ELF-1 (cell line): ENCODE results near the gene UGT1A8.
A peak's percentile ranks its signal among the peaks of the same experiment; 100 is the strongest.
"Not testable (repeated sequence)": the region's sequence is repeated elsewhere in the genome, so short reads cannot be mapped to it uniquely, and the experiment has no call there.

Experiments
- DNase-seq: peaks from one replicate; pipeline ENCODE4 v3.0.0-alpha.2; 2016; ENCODE audit warnings: low read depth, low spot score

The UGT1A8 gene

DNA sequence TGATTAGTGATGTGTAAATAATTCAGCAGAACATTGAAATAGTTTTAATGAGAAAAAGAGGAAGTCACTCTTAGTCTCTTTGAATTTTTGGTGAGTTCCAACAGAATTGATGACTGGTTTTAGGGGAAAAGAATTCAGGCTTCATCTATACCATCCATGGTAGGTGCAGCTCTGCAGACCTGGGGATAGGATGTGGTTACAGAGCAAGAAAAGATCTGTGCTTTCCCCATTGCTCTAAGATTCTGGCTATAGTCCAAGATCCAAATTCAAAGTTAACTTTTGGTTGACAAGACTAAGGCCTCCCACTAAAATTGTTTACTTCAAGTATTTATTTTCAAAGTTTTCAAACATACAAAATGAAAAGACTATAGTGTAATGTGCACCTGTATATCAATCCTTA is 22.4 kb downstream of the UGT1A8 start:
- DNase-seq: no peak

- peak; percentile 16 for DNase-seq
Observed at GRCh38 chr2:233643128-233643527, 25.7 kb downstream of the UGT1A8 start.

DNA sequence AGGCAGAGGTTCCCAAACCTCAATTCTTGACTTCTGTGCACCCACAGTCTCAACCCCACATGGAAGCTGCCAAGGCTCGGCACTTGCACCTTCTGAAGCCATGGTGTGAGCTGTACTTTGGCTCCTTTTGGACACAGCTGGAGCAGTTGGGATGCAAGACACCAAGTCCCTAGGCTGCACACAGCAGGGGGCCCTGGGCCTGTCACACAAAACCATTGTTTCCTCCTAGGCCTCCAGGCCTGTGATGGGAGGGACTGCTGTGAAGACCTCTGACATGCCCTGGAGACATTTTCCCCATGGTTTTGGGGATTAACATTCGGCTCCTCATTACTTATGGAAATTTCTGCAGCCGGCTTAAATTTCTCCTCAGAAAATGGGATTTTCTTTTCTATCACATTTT is 28.6 kb downstream of the UGT1A8 start:
- not testable (repeated sequence) for DNase-seq

DNA sequence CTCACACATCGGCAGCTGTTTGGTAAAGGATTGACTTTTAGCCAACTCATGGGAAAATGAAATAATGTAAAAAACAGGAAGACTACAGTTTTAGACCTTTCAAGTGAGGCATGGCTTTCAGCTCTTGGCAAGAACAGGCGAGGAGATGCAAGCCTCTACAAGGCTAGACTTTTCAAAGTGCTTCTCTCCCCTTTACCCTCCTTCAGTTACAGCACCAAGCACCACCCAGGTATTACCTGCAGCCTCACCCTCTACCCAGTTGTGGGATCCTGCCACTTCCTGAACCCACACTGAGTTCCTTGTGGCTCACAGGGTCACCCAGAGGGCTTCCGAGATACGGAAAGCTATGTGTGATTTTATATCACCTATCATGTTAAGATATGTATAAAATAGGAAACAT is 33.5 kb downstream of the UGT1A8 start:
- no peak for DNase-seq

DNA sequence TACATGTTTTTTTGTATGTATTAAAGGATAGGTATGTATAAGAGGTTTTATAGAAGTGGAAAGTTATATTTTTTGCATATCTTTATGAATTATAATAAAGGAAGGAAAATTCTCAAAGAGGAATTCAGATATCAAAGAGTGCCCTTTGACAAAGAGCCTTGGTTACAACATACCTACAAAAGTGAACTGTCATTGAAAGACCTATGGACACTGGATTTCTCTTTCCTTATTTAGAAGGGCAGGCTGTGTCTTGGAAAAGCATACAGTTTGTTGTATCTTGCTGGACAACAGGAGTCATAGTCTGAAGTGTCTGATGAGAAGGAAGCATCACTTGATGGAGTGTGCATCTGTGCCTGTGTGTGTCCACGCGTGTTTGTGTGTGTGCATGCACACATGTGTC is 34.0 kb downstream of the UGT1A8 start:
- no peak for DNase-seq

GRCh38 chr2:233654501-233654900 is 37.1 kb downstream of the UGT1A8 start:
- DNase-seq: no peak

DNA sequence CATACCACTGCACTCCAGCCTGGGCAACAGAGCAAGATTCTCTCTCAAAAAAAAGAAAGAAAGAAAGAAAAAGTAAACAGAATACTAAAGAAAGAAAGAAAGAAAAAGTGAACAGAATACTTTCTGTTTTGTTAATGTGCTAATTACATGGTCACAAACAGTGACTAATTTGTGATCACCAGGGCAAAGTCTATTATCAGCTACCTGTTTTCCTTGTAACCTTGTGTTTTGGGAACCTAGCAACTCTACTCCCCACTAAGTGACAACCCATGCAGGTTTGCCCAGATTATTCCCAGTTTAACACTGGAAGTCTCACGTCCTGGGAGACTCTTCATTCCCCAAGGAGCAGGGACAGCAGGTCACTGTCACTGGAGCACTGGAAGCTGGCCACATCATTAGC is 37.6 kb downstream of the UGT1A8 start:
- no peak for DNase-seq

GRCh38 chr2:233655943-233656342 is 38.5 kb downstream of the UGT1A8 start:
- DNase-seq: not testable (repeated sequence)

DNA sequence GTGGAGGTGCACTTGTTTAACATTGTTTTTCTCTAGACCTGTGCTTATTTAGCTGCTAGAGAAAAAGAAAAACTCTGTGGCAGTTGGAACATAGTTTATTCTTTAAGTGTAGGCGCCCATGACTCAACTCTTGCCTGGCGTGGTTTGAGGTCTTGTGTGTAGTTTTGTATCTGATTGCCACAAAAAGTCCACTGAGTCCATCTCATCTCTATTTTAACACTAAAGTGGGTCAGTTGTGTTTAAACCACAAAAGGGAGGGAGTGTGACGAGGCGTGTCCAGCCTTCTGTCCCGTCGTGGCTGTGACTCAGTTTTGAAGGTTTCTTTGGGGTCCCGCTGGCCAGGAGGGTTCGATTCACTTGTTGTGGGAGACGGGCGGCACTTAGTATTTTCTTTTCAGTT is 39.0 kb downstream of the UGT1A8 start:
- no peak for DNase-seq

GRCh38 chr2:233658610-233659009 is 41.2 kb downstream of the UGT1A8 start:
- no peak for DNase-seq

GRCh38 chr2:233663911-233664310 is 46.5 kb downstream of the UGT1A8 start:
- no peak for DNase-seq

- DNase-seq: no peak
Observed at GRCh38 chr2:233668605-233669260, 51.3 kb downstream of the UGT1A8 start.

GRCh38 chr2:233671290-233672161 is 54.1 kb downstream of the UGT1A8 start, which contains the start of gene UGT1A9:
Gene UGT1A9, plus strand, starts transcription at chr2:233671898. Its CDS starts 37 bp downstream, at chr2:233671935.
- no peak for DNase-seq

GRCh38 chr2:233672886-233673285 is 55.5 kb downstream of the UGT1A8 start:
- DNase-seq: no peak

- DNase-seq: no peak
Observed at GRCh38 chr2:233673896-233674295, 56.5 kb downstream of the UGT1A8 start.

DNA sequence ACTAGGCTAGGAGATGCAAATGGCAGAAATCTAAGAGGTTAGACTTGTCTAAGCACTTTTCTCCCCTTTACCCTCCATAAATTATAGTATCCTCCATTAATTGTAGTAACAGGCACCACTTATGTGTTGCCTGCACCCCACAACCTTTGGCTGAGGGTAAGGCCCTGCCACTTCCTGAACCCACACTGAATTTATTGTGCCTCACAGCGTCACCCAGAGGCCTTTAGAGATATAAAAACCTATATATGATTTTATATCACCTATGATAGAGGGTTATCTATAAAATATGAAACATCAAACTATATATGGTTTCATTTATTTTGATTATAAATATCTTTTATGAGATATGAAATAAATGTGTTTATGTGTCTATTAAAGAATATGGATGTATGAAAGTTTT is 56.9 kb downstream of the UGT1A8 start:
- no peak for DNase-seq

DNA sequence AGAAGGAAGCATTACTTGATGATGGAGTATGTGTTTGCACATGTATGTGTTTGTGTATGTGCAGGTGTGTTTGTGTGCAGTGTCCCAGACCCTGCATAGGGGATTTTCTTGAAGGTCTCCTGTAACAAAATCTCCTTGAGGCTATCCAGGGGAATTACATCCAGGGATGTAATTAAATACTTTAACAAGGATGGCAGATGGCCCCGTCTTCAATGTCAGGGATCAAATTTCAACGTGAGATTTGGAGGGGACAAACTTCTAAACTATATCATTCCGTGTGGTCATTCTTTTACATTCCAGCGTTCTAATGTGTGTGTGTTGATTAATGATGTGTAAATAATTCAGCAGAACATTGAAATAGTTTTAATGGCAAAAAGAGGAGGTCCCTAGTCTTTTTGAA is 57.6 kb downstream of the UGT1A8 start:
- DNase-seq: no peak

DNA sequence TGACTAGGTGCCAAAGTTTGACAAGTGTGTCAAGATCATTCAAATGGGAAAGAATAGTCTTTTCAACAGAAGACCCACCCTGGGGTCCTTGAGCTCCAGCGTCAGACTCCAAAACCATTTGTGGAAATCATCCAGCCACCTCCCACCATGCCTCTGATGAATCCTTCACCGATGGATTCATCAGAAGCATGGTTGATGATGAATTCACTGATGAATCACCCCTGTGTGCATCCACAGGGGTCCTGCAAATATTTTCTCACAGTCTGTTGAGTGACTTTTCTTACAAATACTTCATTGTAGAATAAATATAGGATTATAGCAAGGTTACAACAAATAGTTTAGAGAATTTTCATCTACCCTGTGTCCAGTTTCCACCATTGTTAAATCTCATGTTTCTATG is 58.6 kb downstream of the UGT1A8 start:
- DNase-seq: no peak

DNA sequence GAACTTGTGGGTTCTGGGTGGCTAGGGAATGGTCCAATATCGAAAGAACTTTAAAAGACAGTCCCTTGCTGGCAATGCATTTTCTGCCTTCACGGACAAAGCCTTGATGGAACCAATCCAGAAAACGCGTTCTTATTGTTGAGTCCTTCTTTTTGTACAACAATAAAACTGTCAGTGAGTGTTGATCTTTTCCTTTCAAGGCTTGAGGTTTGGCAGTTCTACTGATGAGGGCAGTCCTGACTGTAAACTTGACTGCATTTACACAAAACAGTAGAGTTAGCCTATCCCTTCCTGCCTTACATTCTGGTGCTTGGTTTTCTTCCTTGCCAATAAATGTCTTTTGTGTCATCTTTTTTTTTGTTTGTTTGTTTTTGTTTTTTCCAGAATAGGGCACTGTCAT is 61.8 kb downstream of the UGT1A8 start:
- DNase-seq: no peak

DNA sequence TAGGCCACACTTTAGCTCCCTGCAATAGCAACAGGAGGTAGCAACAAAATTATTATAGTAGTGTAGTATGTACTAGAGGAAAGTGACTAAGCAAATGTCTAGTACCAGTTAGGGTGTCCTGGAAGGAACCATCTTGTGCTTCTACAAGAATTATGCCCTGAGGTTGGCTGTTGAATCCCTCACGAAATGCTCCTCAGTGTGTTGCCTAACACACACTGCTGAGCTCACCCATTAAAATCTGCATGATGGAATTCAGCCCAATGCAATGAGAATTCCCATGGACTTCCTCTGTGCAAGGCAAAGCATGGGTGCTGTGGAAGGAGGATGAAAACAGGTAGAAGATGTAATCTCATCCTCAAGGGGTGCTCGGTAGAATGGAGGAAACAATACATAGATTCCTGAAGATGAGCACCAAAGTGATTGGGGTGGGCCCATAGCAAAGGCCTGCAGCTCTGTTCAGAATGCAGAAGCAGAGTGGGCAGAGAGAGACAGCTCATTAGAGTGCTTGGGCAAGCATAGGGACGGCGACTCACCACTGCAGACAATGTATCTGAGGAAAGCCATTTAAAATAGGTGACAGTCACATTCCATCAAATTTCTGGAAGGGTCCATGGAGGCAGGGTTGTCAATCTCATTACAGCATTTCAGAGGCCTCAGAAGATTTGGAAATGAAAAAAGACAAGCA is 63.1 kb downstream of the UGT1A8 start:
- DNase-seq: no peak

GRCh38 chr2:233681521-233682099 is 64.2 kb downstream of the UGT1A8 start, which contains the start of gene UGT1A7:
Gene UGT1A7, plus strand, starts transcription at chr2:233681901. Its CDS starts 37 bp downstream, at chr2:233681938.
- no peak for DNase-seq

DNA sequence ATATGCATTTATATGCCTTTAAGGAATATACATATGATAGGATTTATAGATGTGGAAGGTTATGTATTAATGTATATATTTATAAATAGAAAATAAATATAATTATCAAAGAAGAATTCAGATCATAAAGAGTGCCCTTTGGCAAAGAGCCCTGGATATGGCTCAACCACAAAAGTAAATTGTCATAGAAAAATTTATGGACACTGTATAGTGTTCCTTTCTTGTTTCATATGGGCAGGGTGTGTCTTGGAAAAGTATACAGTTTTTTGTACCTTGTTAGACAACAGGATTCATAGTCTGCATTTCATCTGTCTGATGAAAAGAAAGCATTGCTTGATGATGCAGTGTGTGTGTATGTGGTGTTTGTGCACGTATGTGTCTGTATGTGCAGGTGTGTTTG is 67.2 kb downstream of the UGT1A8 start:
- no peak for DNase-seq
